ENCODE data around the gene COG4. TPM values are rescaled to one million over a fixed set of nuclear protein-coding genes. Genes with fewer than 3 reads are reported as not detected.
"Not testable (repeated sequence)": the region's sequence is repeated elsewhere in the genome, so short reads cannot be mapped to it uniquely, and the experiment has no call there.

Gene COG4
- polyA plus RNA-seq, 1 experiment: 71.7 TPM

GRCh38 chr16:70529051-70529777, 5.9 kb upstream of the COG4 start:
- no peak overlapping the region for H3K4me3 ChIP-seq (ENCODE audit: low read depth, low read length)
- H3K36me3 ChIP-seq (ENCODE audit: control insufficient read depth, insufficient read depth, low read length): peaks cover 14% of the 10 kb centered on the region
- TF ChIP-seq, protein P1, sequence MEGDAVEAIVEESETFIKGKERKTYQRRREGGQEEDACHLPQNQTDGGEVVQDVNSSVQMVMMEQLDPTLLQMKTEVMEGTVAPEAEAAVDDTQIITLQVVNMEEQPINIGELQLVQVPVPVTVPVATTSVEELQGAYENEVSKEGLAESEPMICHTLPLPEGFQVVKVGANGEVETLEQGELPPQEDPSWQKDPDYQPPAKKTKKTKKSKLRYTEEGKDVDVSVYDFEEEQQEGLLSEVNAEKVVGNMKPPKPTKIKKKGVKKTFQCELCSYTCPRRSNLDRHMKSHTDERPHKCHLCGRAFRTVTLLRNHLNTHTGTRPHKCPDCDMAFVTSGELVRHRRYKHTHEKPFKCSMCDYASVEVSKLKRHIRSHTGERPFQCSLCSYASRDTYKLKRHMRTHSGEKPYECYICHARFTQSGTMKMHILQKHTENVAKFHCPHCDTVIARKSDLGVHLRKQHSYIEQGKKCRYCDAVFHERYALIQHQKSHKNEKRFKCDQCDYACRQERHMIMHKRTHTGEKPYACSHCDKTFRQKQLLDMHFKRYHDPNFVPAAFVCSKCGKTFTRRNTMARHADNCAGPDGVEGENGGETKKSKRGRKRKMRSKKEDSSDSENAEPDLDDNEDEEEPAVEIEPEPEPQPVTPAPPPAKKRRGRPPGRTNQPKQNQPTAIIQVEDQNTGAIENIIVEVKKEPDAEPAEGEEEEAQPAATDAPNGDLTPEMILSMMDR (IDR thresholded peaks at IDR 0.05; ENCODE audit: insufficient read depth, low read depth, low read length): peak; percentile 54
- ChIA-PET CTCF (interaction anchor here (0.9 to 3.9 kb wide), 6 partner anchors 15 to 242 kb away, joined by 3 to 14 read pairs (median 6); no protein-coding TSS in a partner anchor), POLR2A (no interaction called here)
- H3K27me3 ChIP-seq (ENCODE audit: control insufficient read depth, insufficient read depth, low read length): no peaks in the 10 kb centered on the region
- peak; percentile 26 for DNase-seq (ENCODE audit: low read depth)

DNA sequence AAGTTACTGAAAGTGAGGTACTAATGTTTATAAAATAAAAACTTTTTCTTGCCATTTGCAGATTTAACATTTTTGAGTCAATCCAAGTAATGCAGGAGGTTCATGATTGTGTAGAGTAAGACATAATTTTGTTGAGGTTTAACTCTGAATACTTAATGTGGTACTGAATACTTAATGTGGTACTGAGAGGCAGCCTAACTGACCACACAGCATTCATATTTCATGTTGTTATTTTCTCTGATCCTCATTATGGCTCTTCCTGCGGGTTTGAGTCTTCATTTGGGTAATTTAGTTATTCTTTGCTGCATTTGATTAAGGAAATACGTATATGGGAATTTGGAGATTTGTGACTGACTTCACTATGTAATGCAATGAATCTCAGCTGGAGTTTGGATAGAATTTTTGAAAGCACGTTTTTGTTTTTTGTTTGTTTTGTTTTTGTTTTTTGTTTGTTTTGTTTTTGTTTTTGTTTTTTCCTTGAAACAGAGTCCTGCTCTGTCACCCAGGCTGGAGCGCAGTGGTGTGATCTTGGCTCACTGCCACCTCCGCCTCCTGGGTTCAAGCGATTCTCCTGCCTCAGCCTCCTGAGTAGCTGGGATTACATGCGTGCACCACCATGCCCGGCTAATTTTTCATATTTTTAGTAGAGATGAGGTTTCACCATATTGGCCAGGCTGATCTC, 4.1 kb upstream of the COG4 start:
- no peaks in the 10 kb centered on the region for H3K27me3 ChIP-seq (ENCODE audit: control insufficient read depth, insufficient read depth, low read length)
- no peak for DNase-seq (ENCODE audit: low read depth)
- TF ChIP-seq, protein P1 (IDR thresholded peaks at IDR 0.05; ENCODE audit: insufficient read depth, low read depth, low read length): no peak
- no peak overlapping the region for H3K4me3 ChIP-seq (ENCODE audit: low read depth, low read length)
- ChIA-PET POLR2A (no interaction called here), CTCF (interaction anchor here (1.4 to 2.1 kb wide), 3 partner anchors 16 to 127 kb away, joined by 4 to 9 read pairs (median 5); no protein-coding TSS in a partner anchor)
- H3K36me3 ChIP-seq (ENCODE audit: control insufficient read depth, insufficient read depth, low read length): peaks cover 11% of the 10 kb centered on the region

- POLR2A ChIA-PET: no interaction called here
- Histone ChIP-seq H3K36me3 (ENCODE audit: control insufficient read depth, insufficient read depth, low read length) (peaks cover 5% of the 10 kb centered on the region), H3K27me3 (ENCODE audit: control insufficient read depth, insufficient read depth, low read length) (no peaks in the 10 kb centered on the region), H3K4me3 (ENCODE audit: low read depth, low read length) (no peak overlapping the region)
- no peak for DNase-seq (ENCODE audit: low read depth)
- CTCF ChIA-PET: interaction anchor here (1.3 kb wide), 1 partner anchor 128 kb away, joined by 4 read pairs; no protein-coding TSS in a partner anchor
- TF ChIP-seq, protein P1 (IDR thresholded peaks at IDR 0.05; ENCODE audit: insufficient read depth, low read depth, low read length): no peak
These were observed 3.0 kb upstream of the COG4 start for GRCh38 chr16:70526403-70526802.

DNA sequence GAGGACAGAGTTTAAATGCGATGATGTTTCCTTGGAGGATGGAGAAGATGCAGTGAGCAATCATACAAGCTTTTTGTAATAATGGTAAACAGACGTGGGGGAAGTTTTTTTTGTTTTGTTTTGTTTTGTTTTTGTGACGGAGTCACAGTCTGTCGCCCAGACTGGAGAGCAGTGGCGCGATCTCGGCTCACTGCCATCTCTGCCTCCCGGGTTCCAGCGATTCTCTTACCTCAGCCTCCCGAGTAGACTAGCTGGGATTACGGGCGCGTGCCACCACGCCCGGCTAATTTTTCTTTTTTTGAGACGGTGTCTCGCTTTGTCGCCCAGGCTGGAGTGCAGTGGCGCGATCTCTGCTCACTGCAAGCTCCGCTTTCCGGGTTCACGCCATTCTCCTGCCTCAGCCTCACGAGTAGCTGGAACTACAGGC, 1.1 kb upstream of the COG4 start:
- H3K4me3 ChIP-seq (ENCODE audit: low read depth, low read length): peak overlapping the region; percentile 74
- not testable (repeated sequence) for H3K36me3 ChIP-seq (ENCODE audit: control insufficient read depth, insufficient read depth, low read length); DNase-seq (ENCODE audit: low read depth); H3K27me3 ChIP-seq (ENCODE audit: control insufficient read depth, insufficient read depth, low read length)
- ChIA-PET CTCF (interaction anchor here (0.9 to 1.5 kb wide), 5 partner anchors 9 to 194 kb away, joined by 3 to 8 read pairs (median 5); no protein-coding TSS in a partner anchor), POLR2A (interaction anchor here (0.7 kb wide), 1 partner anchor 37 kb away, joined by 5 read pairs; no protein-coding TSS in a partner anchor)

GRCh38 chr16:70523743-70524398, 517 bp upstream of the COG4 start, which contains the start of gene SF3B3:
SF3B3 (plus strand) TSS chr16:70523816; CDS start chr16:70526657, 2,841 bp downstream.
- Histone ChIP-seq H3K36me3 (ENCODE audit: control insufficient read depth, insufficient read depth, low read length) (no peaks in the 10 kb centered on the region; the same call in 1 of the 2 replicates), H3K4me3 (ENCODE audit: low read depth, low read length) (peak within 1 kb of the TSS; percentile 74), H3K27me3 (ENCODE audit: control insufficient read depth, insufficient read depth, low read length) (no peaks in the 10 kb centered on the region)
- ChIA-PET POLR2A (no interaction called here), CTCF (interaction anchor here (0.9 to 1.5 kb wide), 5 partner anchors 10 to 193 kb away, joined by 3 to 8 read pairs (median 4); no protein-coding TSS in a partner anchor)
- no peak for DNase-seq (ENCODE audit: low read depth)
- TF ChIP-seq, protein P1 (IDR thresholded peaks at IDR 0.05; ENCODE audit: insufficient read depth, low read depth, low read length): no peak
